Stimulated activated CD4-positive, alpha-beta T cell treated with anti-CD3 and anti-CD28 coated beads, Interleukin-2, amount 100 ng/mL, for 24 hours (primary cell): Measurements from ENCODE around the gene ACSF2.
A peak's percentile ranks its signal among the peaks of the same experiment; 100 is the strongest.

Experiments
- DNase-seq, 2 donors: peaks; one replicate each; pipeline ENCODE4 v3.0.0-alpha.2; 2020

ACSF2 gene

DNA sequence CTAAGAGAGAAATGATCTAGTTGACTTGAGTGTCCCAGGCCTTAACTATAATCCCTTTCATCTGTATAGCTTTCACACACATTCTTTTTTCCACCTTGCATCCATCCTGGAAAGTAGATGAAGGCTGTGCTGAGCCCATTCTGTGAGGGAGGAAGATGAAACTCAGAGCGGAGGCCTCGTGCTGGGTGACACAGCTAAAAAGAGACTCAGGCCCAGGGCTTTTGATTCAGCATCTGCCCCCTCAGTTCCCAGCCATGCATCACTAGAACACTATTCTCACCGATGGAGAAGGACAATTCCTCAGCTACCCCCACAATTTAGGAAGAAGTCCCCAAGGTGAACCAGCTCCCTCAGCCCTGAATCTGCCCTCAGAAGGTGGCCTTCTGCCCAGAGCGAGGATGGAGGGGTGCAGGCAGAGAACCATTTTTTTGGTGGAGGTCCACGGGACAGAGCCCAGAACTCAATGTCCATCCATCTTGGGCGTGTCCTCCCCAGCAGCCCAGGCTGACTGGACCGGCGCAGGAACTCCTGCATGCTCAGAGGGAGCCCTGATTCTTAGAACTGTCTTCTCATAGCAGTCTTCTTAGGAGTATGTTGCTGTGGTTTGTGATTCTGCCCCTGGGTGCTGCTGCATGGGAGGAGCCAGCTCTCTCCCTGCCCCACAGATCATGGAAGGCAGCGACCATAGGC is 76.4 kb downstream of the ACSF2 start:
- DNase-seq, result no peak

DNA sequence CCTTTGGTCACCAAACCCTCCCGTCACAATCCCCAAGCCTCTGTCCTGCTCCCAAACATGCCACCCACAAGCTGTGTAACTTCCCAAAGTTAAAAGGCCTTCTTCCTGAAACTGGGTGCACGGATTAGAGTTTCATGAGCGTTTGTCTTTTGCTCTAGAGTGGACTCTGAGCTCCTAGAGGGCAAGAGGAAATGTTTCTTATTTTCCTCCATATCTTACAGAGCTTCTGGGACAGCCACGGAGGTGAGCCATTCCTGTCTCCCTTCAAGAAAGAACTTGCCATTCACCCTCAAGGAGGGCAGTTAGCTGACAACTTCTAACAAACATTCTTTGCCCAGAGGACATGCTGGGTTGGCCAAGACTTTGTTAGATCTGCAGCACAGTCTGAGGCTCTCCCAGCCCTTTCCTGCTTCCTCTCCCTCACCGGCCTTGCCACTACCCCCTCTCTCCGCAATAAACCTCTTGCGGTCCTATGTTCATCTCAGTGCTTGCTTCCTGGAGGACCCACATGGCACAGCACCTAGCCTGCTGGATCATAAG is 79.6 kb downstream of the ACSF2 start:
- DNase-seq, result no peak

DNA sequence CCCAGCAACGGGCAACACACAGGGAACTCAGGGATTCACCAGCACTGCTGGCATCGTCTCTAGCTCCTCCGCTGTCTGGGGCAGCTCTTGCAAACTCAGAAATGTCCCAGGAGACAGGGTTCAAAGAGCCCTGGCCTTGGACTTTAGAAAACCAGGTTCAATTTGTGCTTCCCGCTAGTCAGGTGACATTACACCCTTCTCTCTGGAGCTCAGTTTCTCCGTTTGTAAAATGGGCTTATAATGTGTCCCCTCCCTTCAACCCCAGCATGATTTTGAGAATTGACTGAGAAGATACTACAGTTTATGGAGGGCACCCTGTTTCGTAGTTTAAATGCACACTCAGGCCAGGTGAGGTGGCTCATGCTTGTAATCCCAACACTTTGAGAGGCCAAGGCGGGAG is 80.3 kb downstream of the ACSF2 start:
- DNase-seq, result no peak

DNA sequence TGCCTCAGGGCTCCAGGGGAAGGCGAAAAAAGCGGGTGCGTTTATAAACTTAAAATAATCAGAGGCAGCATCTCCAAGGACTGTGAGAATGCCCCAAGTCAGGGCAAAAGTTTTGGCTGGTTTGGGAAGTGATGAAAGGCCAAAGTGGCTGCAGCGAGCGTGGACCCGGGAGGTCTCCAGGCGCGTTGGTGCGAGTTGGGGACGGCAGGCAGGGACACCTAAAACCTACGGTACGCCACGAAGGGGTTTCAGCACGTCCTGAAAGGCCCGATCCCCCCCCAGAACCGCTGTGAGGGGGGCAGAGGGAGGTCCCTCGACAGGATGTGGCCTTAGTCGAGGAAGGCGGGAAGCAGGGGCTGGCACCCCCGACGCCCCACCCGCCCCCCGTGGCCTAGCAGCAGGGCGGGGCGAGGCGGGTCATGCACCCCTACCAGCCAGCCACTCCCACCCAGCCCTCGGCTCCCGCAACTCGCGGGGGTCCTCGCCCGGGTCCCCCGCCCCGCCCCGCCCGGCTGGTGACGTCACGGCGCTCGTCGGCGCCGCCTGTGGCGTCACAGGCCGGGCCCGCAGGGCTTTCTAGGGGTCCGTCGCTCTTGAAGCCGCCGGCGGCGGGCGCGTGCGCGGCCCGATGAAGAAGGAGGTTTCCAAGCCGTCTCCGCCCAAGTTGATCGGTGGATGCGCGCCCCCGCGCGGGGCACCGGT is 82.0 kb downstream of the ACSF2 start, which contains the start of gene MYCBPAP:
MYCBPAP (plus strand) TSS at position 569 of the 702 bp plus-strand sequence. CDS start 236 bp downstream, outside the sequence.
- DNase-seq, result peak; percentile 80 to 86

DNA sequence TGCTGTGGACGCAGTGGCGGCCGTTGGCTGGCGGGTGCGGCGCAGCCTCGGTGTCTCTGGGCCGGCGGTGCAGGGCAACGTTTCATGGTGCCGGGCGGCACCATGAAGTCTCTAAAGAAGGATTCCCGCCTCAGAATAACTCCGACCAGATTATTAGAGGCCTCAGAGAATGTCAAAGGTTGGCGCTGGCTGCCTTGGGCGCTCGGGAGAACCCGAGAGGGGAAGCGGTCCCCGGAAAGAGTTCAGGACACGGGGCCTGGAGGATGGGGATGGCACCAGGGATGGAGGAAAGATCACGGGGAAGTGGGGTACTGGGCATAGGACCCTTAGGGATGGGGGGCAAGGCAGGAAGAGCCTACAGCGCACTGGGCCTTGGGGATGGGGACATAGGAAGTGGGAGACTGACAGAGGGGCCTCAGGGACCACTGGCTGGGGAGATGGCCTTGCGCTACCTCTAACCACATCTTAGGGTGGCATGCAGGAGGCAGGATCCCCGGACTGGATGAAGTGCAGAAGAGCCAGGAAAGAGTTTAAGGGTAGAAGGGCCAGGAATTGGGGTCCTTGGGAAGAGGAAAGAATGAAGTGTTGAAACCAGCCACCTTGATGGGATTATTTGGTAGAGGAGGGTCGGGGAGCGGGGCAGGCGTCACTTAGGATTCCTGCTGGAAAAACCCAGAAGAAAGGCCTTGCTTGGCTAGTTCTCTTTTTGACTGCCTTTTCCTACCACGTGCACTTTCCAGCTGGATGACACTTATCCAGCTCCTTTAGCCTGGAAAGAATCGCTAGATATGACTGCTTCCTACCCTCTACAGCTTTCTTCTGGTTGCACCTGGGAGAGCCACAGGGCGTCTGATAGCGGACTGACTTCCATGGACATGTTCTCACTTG is 82.8 kb downstream of the ACSF2 start:
- DNase-seq, result no peak

DNA sequence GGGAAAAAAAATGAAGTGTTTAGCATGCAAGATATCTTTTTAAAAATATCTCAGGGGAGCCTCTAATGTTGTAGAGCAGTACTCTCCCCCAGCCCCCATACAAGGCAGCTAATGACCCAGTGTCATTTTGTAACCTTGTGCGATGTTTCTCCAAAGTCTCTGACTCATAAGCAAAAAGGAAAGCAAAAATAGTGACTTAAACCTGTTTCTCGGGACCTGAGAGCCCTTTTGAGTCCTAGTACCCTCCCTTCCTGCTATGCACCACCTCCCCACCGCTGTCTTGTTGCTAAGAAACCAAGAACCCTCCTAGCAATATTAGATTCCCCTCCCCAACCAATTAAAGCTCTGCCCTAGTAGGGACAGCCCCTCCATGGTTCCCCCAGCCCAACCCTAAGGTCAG is 85.0 kb downstream of the ACSF2 start:
- DNase-seq, result peak; percentile 56 to 64

DNA sequence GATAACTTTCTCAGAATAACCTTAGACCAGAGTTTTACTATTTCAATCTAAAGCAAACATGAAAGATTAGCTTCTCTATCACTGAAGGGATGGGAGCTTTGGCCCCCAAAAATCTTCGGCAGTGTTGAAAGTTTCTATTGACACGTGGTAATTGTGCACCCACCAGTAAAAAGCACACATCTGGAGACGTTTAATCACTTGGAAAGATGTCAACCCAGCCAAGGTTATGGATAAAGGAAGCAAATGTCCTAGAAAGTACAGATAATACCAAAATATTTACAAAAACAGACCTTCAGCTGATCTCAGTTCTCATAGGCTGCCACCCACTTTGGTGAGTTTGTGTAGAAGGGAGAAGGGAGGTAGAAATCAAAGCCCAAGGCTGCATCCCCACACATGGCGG is 87.5 kb downstream of the ACSF2 start:
- DNase-seq, result no peak

DNA sequence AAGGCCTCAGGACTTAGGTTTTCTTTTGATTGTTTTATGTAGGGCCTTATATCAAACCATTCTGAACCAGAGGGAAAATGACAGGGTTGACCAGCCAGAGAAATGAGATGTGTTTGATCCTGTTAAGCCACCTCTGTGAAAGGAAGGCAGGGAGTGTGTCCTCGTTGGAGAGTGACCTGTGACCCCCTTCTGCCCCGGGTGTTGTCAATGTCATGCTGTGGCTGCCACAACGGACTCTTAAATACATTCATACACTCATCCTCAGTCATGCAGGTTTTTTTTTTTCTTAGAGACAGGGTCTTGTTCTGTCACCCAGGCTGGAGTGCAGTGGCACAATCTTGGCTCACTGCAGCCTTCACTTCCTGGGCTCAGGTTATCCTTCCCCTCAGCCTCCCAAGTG is 88.4 kb downstream of the ACSF2 start:
- no peak for DNase-seq

DNA sequence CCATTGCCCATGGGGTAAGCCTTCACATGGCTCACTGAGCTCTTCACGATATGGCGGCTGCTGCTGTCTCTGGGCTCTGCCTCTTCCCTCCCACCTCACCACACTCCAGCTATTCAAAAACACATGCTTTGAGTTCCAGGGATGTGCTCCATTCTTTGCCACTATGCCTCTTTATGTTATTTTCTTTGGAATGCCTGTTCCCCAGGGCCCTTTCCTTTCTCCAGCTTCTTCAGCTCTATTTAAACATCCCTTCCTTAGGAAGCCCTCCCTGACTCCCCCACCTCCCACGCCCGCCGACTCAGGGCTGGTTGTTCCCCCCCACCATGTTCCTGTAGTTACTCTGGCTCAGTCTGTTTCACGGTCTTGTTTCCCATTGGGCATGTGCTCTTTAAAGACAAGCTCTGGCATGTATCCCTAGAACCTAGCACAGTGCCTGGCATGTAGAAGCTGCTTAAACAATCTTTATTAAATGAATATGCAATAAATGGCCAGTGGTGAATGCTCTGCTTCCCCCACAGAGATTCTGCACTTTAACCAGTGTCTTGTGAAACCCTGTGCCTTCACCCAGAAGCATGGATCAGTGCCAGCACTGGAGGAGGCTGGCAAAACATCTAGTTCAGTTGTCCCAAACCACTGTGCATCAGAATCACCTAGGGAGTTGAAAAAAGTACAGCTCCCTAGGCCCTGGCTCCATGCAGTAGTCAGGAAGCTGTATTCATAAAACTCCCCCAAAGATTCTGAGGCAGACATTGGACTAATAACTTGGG is 89.1 kb downstream of the ACSF2 start:
- DNase-seq, result no peak

DNA sequence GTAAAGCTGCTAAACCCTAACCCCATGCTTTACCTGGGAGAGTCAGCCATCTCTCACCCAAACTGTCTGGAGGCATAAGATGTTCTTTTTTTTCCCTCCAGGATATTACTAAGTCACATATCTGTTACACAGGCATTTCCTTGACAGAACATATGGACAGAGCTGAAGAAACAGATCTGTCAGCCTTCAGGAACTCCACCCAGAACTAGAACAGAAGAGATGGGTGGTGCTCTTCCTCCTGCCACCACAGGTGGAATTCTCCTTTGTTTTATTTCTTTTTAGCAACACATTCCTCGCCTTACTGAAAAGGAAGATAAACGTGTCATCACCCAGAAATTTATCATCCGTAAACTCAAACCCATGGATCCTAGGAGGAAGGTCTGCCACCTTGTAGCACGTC is 91.0 kb downstream of the ACSF2 start:
- no peak for DNase-seq

DNA sequence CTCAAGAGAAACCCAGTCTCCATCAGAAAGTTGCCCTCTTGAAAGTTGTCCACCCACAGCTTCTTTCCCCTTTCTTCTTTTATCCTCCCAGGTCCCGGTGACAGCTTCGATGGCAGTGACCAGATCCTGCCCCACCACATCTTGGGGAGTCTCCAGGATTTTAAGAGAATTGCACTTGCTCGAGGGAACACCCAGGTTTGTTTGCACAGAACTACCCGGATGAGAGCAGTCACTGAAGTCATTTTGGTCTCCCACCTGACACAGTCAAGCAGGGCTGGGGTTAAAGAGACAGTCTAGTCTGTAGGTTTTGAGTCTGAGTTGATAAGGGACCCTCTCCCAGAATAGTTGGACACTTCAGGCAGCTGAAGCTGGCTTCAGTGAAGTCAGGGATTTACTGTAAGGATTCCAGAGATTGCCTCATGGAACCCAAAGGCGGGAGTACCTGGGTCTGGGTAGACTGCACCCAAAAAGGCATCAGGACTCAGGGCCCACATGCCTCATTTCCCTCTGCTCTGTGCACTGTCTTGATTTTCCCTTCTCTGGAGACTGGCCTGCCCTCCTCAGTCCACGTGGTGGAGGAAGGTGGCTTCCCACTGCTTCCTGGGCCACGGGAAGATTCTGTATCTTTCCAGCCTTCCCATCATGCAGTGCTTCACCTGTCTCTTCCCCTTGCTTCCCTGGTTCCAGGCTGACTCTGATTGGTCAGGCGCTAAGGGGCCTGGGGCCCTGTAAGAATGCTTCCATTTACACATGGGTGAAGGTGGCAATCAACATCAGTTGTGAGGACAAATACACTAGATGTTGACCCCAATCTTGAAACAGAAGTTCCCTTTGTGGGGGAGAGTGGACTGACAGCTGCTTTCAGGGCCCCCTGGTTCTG is 91.7 kb downstream of the ACSF2 start:
- no peak for DNase-seq

DNA sequence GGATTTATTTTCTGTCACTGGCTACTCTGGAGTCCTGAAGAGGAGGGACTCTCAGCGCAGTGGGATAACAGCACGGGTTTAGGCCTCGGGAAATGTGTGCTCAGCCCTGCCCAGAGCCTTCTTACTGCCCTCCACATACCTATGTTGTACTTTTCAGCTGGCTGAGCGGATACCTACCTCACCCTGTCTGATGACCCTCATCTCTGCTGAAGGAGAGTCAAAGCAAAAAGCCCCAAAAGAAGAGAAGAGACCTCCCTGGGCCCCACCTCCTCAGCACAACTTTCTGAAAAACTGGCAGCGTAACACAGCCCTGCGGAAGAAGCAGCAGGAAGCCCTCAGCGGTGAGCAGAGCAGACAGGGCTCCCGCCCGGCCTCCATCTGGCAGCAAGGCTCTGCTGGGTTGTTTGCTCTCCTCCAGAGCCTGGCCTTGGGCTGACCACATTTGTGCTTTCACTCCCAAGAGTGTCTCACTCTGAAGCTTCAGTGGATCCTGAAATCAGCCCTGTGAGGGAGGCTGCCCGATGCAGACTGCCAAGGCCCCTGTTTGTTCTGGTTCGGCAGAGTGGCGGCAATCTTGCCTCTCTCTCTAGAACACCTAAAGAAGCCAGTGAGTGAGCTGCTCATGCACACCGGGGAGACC is 92.5 kb downstream of the ACSF2 start:
- DNase-seq, result no peak

DNA sequence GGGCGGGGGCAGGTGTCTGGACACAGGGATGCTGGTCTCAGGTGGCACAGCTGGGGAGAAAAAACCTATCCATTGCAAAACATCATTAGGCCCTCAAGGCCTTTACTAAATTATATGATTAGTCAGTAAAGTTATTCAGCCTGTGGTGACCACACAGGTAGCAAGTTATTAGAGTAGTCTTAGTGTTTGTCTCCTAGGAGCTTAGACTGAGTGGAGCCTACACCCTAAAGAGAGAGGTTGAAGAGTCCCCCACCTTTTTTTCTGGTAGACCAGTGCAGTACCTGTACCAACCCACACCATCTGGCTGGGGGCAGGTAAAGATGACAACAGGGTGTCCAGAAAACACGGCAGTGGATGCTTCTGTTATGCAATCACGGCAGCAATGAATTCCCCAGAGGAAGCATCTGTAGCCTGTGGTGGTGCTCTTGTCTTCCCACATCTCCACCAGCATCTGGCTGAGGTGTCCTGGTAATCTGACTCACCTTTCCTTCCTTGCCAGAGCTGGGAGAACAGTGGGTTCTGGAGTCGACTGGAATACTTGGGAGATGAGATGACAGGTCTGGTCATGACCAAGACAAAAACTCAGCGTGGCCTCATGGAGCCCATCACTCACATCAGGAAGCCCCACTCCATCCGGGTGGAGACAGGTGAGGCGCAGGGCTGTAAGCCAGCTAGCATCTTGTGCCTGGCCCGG is 93.3 kb downstream of the ACSF2 start:
- no peak for DNase-seq

DNA sequence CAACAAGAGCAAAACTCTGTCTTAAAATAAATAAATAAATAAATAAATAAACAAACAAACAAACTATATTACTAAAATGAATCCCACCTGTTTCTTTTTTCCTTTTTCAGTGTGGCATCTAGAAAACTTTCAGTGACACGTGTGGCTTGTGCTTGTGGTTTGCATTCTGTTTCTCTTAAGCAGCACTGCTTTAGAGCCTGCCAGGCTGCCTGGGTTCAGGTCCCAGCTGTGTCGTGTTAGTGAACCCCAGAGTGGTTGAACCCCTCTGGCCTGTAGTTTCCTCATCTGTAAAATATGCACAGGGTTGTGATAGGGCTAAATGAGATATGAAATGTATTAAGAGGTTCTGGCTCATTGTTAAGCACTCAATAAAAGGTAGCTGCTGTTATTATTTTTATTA is 94.5 kb downstream of the ACSF2 start:
- DNase-seq, result no peak

DNA sequence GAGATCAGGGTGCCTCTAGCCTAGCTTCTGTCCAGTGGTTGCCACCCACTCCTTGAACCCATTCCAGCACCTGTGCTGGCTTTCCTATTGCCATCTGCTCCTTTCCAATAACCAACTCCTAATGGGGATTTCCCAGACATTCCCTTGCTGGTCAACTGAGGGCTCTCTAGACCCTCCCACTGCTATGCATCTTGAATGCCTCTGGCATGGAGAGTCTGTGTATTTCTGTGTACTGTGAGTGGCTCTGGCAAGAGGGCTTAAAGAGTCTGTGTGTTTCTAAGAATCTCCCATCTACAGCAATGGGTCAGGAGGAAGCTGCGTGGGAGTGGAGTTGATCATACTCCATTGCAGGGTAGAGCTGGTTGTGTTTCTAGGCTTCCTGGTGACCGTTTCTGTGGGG is 95.5 kb downstream of the ACSF2 start:
- no peak for DNase-seq

DNA sequence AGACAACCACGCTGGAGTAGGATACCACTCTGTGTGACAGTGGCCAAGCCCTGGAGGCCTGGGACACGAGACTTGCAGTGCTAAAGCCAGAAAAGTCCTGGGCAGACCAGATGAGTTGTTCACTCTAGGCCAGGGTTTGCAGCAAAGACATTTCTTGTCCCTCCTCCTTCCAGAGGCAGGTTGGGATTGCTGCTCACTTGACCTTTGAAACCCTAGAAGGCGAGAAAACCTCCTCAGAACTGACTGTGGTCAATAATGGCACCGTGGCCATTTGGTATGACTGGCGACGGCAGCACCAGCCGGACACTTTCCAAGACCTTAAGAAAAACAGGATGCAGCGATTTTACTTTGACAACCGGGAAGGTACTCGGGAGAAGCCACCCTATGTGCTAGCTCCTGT is 96.7 kb downstream of the ACSF2 start:
- DNase-seq, result no peak

DNA sequence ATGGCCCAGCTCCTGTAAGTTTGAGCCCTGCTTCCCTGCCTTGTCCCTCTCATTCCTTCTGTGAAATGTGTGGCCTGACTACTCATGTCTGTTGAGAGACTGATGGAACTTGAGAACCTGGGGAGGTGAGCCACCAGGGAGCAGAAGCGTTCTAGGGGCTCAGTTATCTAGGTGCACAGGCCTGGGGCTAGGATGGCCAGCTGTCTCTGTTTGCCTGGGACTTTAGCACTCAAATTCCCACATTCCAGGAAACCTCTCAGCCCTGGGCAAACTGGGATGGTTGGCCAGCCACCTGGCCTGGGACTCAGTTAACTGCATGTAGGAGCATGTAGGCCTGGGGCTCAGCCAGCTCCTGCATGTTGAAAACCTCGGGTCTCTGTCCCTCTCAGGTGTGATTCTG is 97.2 kb downstream of the ACSF2 start:
- no peak for DNase-seq
